ENCODE results near the gene MYOZ3.

MYOZ3 gene

GRCh38 chr5:150627731-150628545, 33.1 kb upstream of the MYOZ3 start:
- DNase-seq, result no peak

GRCh38 chr5:150628936-150629485, 32.0 kb upstream of the MYOZ3 start:
- DNase-seq, result no peak

GRCh38 chr5:150630016-150630415, 31.0 kb upstream of the MYOZ3 start:
- no peak for DNase-seq

GRCh38 chr5:150630461-150631325, 30.4 kb upstream of the MYOZ3 start:
- DNase-seq, result no peak

- DNase-seq, result no peak
These were observed 29.7 kb upstream of the MYOZ3 start for GRCh38 chr5:150631326-150631701.

GRCh38 chr5:150632305-150633160, 28.5 kb upstream of the MYOZ3 start:
- DNase-seq, result no peak

GRCh38 chr5:150633429-150633828, 27.6 kb upstream of the MYOZ3 start:
- no peak for DNase-seq

GRCh38 chr5:150636391-150637244, 24.4 kb upstream of the MYOZ3 start:
- no peak for DNase-seq

GRCh38 chr5:150637245-150638052, 23.6 kb upstream of the MYOZ3 start:
- DNase-seq, result no peak

- DNase-seq, result no peak
These were observed 23.0 kb upstream of the MYOZ3 start for GRCh38 chr5:150638053-150638444.

- DNase-seq, result no peak
These were observed 22.3 kb upstream of the MYOZ3 start for GRCh38 chr5:150638488-150639376.

- no peak for DNase-seq
These were observed 21.7 kb upstream of the MYOZ3 start for GRCh38 chr5:150639377-150639692.

GRCh38 chr5:150639751-150640150, 21.3 kb upstream of the MYOZ3 start:
- DNase-seq, result no peak

- DNase-seq, result no peak
These were observed 20.6 kb upstream of the MYOZ3 start, which contains the start of gene SYNPO for GRCh38 chr5:150640311-150641005. Gene SYNPO (plus strand): TSS chr5:150640660. CDS start chr5:150648276, 7,616 bp downstream.

- DNase-seq, result no peak
These were observed 20.0 kb upstream of the MYOZ3 start for GRCh38 chr5:150641006-150641570.

GRCh38 chr5:150641824-150642566, 19.1 kb upstream of the MYOZ3 start:
- DNase-seq, result no peak

- no peak for DNase-seq
These were observed 18.5 kb upstream of the MYOZ3 start for GRCh38 chr5:150642567-150642927.

Measured in SHP77 treated with DMSO at 0.1 percent for 48 hours (cell line).